GM21526 (cell line): ENCODE results near the gene PRKCH.

Experiments used
- ATAC-seq: cut with Tn5 transposase; IDR thresholded peaks from one replicate; pipeline ENCODE4 v1.9.1; 2021; ENCODE audit warnings: moderate library complexity; ENCODE audit not compliant: unreplicated experiment, low FRiP score

Gene PRKCH

DNA sequence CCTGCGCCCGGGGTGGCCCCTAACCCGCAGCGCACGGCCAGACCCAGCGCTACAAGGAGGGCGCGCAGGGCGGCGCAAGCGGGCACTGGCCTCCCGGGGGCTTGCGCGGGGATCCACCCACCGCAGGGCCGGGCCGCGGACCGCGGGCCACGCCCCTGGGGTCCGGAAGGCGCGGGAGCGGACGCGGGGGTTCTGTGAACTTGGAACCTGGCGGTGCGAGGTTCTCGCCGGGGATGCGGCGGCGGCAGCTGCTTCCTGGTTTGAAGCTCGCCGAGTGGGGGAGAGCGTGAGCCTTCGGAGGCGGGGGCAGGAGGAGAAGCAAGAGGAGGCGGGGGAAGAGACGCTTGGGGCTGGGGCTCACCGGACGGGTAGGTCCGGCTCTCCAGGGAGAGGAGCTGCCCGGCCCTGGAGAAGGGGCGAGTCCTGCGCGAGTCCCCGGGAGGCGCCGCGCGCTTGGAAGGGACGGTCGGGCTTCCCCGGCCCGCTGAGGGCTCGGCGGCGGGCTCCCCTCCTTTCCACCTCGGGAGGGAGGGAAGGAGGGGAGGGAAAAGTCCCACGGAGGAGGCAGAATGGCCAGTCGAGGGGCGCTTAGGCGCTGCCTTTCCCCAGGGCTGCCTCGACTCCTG lies at the start of gene PRKCH:
TSS of gene PRKCH (plus strand) at position 195 of the 626 bp plus-strand sequence. CDS start 523 bp downstream, outside the sequence.
- ATAC-seq, result no peak

DNA sequence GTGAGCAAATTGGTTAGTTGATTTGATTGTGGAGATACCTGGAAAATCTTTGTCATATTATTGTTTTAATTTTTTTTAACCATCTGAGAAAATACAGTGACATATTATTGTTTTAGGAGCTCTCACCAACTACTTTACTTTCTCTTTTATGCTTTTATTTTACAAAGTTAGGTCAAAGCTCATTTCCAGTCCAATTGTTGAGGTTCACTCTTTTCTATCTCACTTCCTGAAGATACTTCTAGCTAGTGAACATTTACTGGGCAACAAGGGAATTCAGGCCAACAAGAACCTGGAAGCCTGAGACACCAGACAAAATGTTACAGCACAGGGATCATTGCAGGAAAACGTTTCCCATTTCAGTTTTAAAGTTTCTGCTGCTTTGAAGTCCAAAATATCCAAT lies 44.1 kb upstream of the PRKCH start:
- no peak for ATAC-seq

DNA sequence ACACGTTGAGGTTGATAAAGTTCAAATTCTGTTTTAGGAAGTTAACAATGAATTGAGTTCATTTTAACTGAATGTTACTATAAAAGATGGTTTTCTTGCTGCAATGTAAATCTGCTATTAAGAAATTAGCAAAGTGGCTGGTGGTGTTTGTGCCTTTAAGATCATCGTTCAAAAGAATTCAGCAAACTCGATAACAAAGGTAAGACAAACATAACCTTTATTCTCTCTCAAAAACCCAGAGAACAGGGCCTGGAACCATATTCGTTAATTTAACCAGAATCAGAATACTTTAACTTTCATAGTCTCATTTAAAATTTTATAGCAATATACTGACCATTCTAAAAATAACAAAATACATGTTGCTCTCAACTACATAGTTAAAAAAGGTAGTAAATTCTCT lies 43.6 kb upstream of the PRKCH start:
- no peak for ATAC-seq

DNA sequence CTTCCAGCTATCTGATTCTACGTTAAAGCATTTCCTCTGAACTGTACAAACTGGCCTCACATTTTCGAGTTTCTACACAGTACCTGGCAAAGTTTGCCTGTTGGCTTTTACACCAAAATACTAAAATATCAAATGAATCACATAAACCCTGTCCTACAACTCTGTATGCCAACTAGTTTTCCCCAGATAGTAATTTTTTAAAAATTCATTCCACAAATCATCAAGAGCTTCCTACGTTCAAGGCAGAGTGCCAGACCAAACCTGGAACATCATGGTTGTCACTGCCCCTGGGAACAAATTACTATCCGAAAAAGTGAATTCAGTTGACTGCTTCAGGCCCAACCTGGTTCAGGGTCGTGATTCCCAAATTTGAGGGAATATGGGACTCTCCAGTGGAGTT lies 42.3 kb upstream of the PRKCH start:
- no peak for ATAC-seq

DNA sequence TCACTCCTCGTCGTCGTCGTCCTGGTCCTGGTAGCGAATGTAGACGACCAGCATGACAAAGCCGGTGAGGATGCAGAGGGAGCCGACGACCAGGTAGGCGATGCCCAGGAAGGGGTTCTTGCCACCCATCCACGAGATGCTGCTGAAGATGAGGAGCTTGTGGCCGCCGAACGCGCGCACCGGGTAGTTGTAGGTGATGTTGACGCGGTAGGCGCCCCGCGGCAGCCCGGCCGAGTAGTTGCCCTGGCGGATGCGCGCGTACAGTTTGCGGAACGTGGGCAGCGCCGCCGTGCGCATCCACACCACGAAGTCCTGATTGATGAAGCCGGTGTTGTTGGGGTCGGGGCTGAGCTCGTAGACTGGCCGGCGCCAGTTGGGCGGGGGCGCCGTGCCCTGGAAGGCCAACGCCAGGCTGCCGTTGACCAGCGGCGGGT lies 41.3 kb upstream of the PRKCH start:
- ATAC-seq, result no peak

DNA sequence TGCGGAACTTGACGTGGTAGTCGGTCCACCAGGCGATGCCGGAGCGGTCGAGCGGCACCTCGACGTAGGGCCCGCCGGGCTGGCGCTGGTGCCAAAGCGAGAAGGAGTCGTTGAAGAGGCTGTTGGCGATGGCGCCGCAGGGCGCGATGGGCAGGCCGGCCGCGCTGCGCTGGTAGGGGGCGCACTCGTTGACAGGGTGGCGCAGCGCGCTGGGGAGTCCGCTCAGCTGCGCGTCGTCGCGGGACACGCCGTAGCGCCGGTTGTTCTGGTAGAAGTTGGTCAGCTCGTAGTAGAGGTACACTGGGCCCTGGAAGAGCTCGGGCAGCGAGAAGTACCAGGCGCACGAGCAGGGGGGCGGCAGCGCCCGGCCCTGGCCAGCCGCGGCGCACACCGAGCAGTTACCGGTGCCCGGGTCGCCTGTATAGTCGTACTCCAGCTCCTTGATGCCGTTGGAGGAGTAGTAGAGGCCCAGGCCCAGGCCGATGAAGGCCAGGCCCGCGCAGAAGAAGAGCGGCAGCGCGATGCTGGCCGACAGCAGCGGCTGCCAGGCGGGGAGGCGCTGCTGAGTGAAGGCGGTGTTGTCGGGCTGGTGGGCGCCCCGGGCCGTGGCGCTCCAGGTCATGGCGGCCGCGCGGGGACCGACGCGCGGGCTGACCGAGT lies 40.7 kb upstream of the PRKCH start:
- ATAC-seq, result no peak

DNA sequence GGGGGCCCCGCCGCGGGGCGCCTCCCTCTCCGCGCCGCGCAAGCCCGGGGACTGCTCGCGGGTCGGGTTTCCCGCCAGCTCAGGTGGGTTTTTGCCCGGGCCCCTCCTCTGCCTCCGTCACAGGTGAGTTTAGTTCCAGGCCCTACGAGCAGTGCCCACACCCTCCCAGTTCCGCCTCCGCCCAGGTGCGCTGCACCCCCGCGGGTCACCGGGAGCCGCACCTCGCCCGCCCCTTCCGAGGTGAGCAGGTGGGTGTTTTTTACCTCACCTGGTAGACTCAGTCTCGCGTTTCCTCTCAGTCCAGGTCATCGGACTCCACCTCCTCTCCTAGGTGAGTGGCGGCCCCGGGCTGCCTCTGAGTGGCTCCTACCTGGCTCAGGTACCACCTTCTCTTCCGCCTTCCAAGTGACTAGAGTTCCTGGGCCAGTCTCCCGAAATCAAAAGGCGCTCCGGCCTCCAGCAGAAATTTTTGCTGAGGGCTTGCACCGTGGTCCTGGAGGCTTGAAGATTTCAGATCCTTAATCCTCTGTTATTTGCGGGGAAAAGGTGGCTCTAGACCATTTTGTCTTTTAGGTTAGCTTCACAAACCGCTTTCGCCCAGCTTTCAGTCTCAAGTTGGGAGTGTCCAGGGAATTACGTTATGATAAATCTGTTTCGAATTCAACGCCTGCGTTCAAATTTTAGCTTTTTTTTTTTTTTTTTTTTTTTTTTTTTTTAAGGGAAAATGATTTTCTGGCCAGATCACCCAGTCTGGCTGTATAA lies 40.0 kb upstream of the PRKCH start, which contains the start of gene TMEM30B:
TSS of gene TMEM30B (minus strand) at position 153 of the 762 bp plus-strand sequence. CDS start 191 bp downstream, outside the sequence.
- no peak for ATAC-seq

DNA sequence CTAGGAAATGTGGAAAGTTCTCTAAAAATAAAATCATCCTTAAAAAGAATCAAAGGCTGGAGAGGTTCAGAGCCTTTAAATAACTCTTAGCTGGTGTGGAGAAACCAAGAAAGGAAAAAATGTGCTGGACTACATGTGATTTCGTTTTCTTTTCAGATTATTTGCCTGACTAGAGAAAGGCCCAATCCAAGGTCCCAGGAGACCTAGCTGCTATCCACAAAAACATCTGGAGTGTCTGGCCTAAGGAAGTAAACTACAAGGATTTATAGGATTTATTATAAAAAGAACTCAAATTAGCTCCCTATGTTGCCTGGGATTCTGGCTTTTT lies 39.5 kb upstream of the PRKCH start:
- no peak for ATAC-seq

DNA sequence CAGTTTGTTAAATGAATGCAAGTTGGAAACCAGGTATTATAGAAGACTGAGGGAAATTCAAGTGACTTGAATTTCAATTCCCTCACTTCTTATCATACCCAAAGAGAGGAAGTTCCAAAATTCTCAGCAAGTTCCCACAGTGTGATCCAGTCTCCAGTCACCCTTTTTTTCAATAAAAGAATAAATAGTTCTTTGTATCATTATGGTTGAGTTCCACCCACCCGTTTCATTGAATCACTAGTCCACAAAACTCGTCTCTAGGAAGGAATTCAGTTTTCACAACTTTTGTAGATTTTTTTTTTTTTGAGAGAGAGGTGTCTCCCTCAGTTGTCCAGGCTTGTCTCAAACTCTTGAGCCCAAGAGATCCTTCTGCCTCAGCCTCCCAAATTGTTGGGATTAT lies 38.6 kb upstream of the PRKCH start:
- ATAC-seq, result no peak

DNA sequence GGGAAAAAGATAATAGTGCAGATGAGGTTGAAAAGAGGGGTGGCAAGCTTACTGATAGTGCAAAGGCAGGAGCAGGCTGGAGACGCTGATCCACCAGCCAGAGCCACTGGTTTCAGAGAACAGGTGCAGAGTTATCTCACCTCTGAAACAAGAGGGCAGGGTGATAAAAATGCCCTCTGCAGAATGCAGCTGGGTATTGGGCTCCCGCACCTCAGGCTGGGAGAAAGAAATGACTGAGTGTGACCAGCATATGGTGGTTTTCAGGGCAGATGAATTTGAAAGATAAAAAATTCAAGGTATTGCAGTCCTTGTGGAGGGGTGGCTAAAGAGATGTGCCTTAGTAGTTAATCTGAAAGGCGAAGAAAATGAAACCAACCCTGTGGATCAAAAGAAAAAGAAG lies 37.4 kb upstream of the PRKCH start:
- no peak for ATAC-seq

DNA sequence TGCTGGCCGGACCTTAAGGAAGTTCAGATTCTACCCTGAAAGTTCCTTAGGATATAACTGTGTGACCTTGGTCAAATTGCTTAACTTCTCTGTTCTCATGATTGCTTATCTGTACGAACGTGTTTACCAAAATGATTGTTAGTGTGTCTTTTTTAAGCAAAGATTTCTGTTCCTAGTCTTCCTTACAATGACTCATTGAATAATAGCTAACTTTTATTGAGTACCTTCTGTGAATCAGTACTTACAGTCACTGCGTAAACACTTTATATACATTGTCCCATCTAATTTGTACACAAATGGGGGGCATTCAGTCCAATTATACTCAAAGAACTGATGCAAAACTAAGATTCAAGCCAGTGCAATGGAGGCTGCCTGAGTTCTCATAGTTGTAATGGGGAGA lies 36.0 kb upstream of the PRKCH start:
- no peak for ATAC-seq

DNA sequence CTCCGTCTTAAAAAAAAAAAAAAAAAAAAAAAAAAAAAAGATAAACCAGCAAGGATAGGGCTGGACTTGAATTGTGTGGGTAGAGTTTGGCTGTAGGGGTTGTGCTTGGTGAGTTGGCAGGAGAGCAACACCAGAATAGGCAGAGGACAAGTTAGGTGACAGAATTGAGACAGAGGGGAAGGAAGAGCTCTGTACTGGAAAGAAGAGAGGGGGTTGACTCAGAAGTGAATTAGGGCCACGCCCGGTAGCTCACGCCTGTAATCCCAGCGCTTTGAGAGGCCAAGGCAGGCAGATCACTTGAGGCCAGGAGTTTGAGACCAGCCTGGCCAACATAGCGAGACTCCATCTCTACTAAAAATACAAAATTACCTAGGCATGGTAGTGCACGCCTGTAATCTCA lies 34.2 kb upstream of the PRKCH start:
- ATAC-seq, result no peak

DNA sequence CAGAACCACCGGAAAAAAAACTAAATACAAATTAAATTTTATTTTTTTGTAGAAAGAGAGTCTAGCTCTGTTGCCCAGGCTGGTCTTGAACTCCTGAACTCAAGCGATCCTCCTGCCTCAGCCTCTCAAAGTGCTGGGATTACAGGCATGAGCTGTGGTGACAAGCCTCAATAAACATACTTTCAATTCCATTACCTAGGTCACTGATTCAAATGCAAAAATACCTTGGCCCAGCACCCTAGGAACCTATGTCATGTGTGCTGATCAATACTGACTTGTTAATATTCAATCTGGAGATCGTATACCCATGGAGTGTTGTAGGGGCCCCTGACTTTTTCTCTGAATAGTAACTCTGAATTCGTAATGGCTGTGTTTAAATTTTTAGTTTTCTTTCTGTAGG lies 33.2 kb upstream of the PRKCH start:
- ATAC-seq, result no peak

DNA sequence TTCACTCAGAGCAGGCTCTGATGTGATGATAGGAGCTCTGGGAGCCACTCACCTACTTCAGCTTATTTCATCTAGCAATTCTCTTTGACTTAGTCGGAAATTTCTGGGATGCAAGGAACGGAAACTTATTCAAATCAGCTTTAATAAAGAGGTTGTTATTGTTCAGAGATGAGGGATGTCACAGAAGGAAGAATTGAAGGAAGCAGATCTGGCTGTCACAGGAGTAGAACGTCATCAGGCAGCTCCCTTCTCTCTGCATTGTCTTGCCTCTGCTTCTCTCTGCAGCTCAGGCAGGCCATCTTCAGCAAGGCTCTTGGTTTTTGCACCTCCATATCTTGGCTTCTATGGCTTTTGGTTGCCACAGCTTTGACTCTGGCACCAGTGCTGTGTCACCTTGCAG lies 32.7 kb upstream of the PRKCH start:
- ATAC-seq, result no peak

DNA sequence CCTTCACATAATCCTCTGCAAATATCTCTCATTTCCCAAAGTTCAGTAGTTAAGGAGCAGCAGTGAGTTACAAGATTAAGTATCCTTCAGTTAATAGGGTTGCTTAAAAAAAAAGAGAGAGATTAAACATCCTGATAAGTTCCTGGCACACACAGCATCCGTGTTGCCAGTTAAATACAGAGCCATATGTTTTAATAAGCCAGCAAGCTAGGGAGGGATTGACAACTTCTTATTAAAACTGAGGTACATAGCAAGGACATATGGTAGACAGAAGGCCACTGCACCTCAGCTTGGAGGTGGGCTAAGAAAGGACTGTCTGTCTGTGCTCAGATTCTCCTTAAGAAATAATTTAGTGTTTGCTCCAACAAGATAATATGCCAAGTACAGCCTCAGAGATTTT lies 30.7 kb upstream of the PRKCH start:
- no peak for ATAC-seq

DNA sequence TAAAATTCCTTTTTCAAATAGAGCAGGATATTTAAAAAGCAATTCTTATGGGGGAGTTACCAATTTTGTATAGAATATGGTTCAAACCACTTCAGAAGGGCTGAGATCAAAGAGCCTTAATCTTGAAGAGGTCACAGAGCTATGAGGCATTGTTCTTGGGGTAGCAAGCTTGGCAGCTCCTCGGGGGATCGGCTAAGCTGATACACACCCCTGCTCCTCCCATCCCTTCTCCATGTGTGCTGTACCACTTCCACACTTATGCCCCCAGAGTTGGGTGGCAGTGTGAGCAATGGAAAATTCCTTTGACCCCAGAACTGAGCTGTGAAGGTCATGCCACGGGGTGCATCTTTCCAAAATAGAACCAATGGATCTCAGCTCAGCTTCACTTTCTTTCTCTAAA lies 25.2 kb upstream of the PRKCH start:
- no peak for ATAC-seq

DNA sequence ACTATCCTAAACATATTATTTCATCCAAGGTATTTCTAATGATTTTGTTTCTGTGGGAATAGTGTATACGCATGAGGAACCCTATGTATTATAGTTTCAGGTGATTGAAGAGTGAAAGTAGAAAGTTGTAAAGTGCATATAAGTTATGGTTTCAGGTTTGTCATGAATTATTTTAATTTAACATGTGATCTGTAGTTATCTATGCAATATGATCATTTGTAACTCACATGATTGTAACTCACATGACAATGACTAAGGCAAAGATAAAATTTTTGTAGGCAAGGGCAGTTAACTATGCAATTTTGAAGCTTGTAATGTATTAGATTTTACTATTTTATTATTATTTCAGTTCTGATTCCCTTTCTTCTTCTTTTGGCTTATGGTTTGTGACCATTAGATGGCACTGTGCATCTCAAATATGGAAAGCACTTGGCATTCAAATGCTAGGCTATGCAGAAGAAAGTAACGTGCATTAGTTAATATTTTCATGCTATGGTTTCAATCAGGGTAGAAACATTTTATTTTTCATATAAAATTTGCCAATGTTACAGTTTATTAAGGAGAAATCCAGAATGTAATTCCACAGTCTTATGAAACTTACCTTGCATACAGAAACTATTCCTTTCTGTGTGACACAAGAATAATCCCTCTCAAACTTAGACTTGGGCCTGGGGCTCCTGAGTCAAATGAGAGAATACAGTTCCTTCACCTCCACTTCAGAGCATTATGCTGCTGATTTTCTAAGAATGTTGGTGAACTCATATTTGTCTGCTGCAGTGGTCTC lies 24.5 kb upstream of the PRKCH start:
- no peak for ATAC-seq

DNA sequence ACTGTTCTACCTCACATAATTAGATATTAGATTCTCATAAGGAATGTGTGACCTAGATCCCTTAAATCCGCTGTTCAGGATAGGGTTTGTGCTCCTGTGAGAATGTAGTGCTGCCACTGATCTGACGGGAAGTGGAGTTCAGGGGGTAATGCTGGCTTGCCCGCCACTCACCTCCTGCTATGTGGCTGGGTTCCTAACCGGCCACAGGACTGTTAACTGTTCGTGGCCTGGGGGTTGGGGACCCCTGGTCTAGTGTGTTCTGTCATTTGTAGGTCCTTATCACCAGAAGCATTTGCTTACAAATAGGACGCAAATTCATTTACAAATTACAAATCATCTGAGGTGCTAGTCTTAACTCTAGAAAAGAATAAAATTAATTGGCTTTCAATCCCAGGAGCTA lies 23.8 kb upstream of the PRKCH start:
- ATAC-seq, result no peak

DNA sequence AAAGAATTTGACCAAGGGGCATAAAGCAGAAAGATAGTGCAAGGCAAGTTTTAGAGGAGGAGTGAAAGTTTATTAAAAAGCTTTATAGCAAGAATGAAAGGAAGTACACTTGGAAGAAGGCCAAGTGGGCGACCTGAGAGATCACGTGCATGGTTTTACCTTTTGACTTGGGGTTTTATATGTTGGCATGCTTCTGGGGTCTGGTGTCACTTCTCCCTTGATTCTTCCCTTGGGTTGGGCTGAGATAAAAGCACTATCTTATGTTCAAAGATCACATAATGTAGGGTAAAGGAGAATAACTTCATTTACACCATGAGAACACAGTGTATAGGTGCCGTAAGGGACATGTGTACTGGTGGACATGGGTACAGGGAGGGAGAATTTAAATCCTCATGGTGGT lies 22.6 kb upstream of the PRKCH start:
- ATAC-seq, result no peak

DNA sequence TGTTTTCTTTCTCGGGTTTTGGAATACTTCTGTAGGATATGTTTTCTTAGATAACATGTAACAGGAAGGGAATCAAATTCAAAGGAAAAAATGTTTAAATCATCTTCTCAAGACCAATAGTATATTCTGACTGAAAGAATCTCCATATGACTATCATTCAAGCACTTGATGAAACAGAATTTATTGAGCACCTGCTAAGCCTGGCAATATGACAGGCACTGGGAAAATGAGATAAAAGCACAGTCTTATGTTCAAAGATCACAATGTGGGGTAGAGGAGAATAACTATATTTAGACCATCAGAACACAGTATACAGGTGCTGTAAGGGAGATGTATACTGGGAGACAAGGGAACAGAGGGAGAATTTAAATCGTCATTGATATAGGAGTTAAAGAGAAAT lies 21.2 kb upstream of the PRKCH start:
- ATAC-seq, result no peak

DNA sequence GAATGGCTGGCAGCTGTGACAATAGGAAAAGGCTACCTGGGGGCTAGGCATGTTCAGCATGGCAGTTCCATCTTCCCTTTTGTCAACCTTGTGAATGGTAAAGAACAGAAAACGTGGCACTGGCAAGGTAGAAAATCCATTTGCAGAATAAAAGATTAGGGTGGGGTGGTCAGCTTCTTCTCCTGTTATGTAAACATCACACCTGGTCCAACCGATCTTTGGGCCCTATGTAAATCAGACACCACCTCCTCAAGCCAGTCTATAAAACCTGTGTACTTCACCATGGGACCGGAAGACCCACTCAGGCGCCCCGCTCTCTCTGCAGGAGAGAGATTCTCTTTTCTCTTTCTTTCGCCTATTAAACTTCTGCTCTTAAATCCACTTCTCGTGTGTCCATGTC lies 20.6 kb upstream of the PRKCH start:
- no peak for ATAC-seq
